A673 (cell line): ENCODE results near the gene RIMKLA. TPM values are rescaled to one million over a fixed set of nuclear protein-coding genes. Genes with fewer than 3 reads are reported as not detected.

ENCODE experiments used
- BruUV-seq: library from RNA; stranded (reverse); fragments of 400-500 nt; replicated peaks from 2 replicates; lab custom pipeline; 2021; lab: Mats Ljungman, UMichigan
- CTCF ChIA-PET: fragments of 300-600 bp; sonication (Branson Sonifier 250); formaldehyde crosslinking; loops from one replicate; lab custom pipeline; 2022; ENCODE audit warnings: antibody characterized with exemption; lab: Charles Lee
- POLR2A ChIA-PET: fragments of 300-600 bp; sonication (Branson Sonifier 250); formaldehyde crosslinking; loops from one replicate; lab custom pipeline; 2022; ENCODE audit warnings: antibody characterized with exemption; ENCODE audit not compliant: low non-redundant PET; lab: Charles Lee
- DNase-seq: peaks from one replicate; pipeline ENCODE4 v3.0.0-alpha.2; 2015; ENCODE audit warnings: low spot score
- H3K27ac ChIP-seq: fragments of 200-600 bp; sonication (generic); 2 replicates; pipeline ENCODE4 v1.5.1; 2016; ENCODE audit warnings: mixed run types, low read depth, mild to moderate bottlenecking, mixed read lengths, antibody characterized with exemption, low read length; ENCODE audit not compliant: poor library complexity, severe bottlenecking
- H3K27me3 ChIP-seq: fragments of 200-600 bp; sonication (generic); replicated peaks from 2 replicates; pipeline ENCODE4 v1.6.1; 2017; ENCODE audit warnings: mixed run types, low read depth, mild to moderate bottlenecking, mixed read lengths, antibody characterized with exemption, low read length; ENCODE audit not compliant: insufficient read depth, poor library complexity
- H3K36me3 ChIP-seq: fragments of 200-600 bp; sonication (generic); 2 replicates; pipeline ENCODE4 v1.6.1; 2016; ENCODE audit warnings: mixed run types, mild to moderate bottlenecking, mixed read lengths, antibody characterized with exemption, low read length; ENCODE audit not compliant: insufficient read depth, poor library complexity, severe bottlenecking
- H3K4me1 ChIP-seq: fragments of 200-600 bp; sonication (generic); 2 replicates; pipeline ENCODE4 v1.6.1; 2017; ENCODE audit warnings: mixed run types, mild to moderate bottlenecking, mixed read lengths, antibody characterized with exemption, low read length; ENCODE audit not compliant: insufficient read depth, poor library complexity, severe bottlenecking
- H3K4me3 ChIP-seq: fragments of 200-600 bp; sonication (generic); 2 replicates; pipeline ENCODE4 v1.5.1; 2016; ENCODE audit warnings: low read depth, mixed run types, mild to moderate bottlenecking, mixed read lengths, low read length; ENCODE audit not compliant: poor library complexity, severe bottlenecking
- H3K9me3 ChIP-seq: fragments of 200-600 bp; sonication (generic); 2 replicates; pipeline ENCODE4 v1.6.1; 2016; ENCODE audit warnings: mixed run types, low read depth, mild to moderate bottlenecking, mixed read lengths, antibody characterized with exemption, low read length; ENCODE audit not compliant: poor library complexity, severe bottlenecking
- EZH2 ChIP-seq: fragments of 200-600 bp; sonication (generic); IDR thresholded peaks from 2 replicates; pipeline ENCODE4 v1.6.1; 2017; ENCODE audit warnings: borderline replicate concordance, low read depth, mild to moderate bottlenecking, mixed read lengths, antibody characterized with exemption, low read length; ENCODE audit not compliant: poor library complexity, severe bottlenecking
- intact Hi-C: fragments of 100-400 bp; cut with micrococcal nuclease; formaldehyde crosslinking; loops from one replicate; pipeline ENCODE4 v1.10.0; 2022; ENCODE audit not compliant: unreplicated experiment
- total RNA-seq: library from RNA; stranded (reverse); gene quantifications from 2 replicates; pipeline ENCODE4 v1.2.3, GENCODE V29; 2021
- TF ChIP-seq, protein P1 (sequence below): fragments of 300-800, 200-600 bp; sonication (generic); conservative IDR thresholded peaks from 2 replicates; pipeline ENCODE4 v1.5.1; 2017; ENCODE audit warnings: low read depth, mild to moderate bottlenecking, antibody characterized with exemption, low read length, moderate library complexity, mixed read lengths

The RIMKLA gene
- total RNA-seq, 1 experiment from 2014 or later: 0.24 TPM

DNA sequence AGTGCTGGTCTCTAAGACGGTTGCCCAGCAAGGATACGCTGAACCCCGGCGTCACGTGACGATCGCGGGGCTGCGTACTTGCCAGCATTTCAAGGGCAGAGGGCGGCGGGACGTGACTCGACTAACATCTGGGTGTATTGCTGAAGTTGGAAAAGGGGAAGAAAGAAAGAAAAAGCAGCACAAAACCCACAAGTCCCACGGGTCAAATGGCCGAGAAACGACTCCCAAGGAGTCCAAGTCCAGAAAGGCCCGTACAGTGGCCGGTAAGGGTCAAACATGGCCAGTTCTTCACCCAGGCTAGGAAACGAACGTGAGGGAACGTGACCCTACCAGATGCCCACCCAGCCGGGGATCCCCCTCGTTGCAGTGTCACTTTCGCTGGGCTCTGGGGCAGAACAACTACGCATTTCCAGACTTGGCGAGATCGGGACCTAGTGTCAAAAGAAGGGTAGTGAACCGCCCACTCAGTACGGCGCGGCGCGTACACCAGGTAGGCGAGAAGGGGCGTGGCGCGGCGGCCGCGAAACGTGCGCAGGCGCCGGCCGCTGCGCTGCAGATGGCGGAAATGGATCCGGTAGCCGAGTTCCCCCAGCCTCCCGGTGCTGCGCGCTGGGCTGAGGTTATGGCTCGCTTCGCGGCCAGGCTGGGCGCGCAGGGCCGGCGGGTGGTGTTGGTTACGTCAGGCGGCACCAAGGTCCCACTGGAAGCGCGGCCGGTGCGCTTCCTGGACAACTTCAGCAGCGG is 75.6 kb downstream of the RIMKLA start, which contains the start of the genes PPCS and ZMYND12:
Gene PPCS (plus strand): TSS at position 534 of the 744 bp plus-strand sequence. CDS start 23 bp downstream, at position 557.
Gene ZMYND12 (minus strand): TSS at position 13 of the 744 bp plus-strand sequence. CDS start 25 bp downstream, outside the sequence.
- H3K9me3 ChIP-seq: no peaks in the 10 kb centered on the region
- no peak for TF ChIP-seq EZH2
- TF ChIP-seq, protein P1, sequence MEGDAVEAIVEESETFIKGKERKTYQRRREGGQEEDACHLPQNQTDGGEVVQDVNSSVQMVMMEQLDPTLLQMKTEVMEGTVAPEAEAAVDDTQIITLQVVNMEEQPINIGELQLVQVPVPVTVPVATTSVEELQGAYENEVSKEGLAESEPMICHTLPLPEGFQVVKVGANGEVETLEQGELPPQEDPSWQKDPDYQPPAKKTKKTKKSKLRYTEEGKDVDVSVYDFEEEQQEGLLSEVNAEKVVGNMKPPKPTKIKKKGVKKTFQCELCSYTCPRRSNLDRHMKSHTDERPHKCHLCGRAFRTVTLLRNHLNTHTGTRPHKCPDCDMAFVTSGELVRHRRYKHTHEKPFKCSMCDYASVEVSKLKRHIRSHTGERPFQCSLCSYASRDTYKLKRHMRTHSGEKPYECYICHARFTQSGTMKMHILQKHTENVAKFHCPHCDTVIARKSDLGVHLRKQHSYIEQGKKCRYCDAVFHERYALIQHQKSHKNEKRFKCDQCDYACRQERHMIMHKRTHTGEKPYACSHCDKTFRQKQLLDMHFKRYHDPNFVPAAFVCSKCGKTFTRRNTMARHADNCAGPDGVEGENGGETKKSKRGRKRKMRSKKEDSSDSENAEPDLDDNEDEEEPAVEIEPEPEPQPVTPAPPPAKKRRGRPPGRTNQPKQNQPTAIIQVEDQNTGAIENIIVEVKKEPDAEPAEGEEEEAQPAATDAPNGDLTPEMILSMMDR: no peak
- H3K27me3 ChIP-seq: peaks cover 6% of the 10 kb centered on the region
- H3K4me3 ChIP-seq: peak within 1 kb of the TSS; percentile 72
- intact Hi-C loops: no loop called here
- peaks cover 8% of the 10 kb centered on the region for H3K4me1 ChIP-seq
- peak within 1 kb of the TSS; percentile 84 for H3K27ac ChIP-seq
- BruUV-seq: no TSS peak
- H3K36me3 ChIP-seq: peaks cover 22% of the 10 kb centered on the region
- ChIA-PET POLR2A (no interaction called here), CTCF (no interaction called here)
- DNase-seq: peak; percentile 87

- ChIA-PET POLR2A (no interaction called here), CTCF (no interaction called here)
- H3K27me3 ChIP-seq: peaks cover 3% of the 10 kb centered on the region
- intact Hi-C loops: no loop called here
- peaks cover 9% of the 10 kb centered on the region for H3K4me1 ChIP-seq
- no peaks in the 10 kb centered on the region for H3K9me3 ChIP-seq
- peaks cover 22% of the 10 kb centered on the region for H3K36me3 ChIP-seq
- H3K27ac ChIP-seq: peak overlapping the region; percentile 84
- peak; percentile 56 for DNase-seq
- BruUV-seq: no TSS peak
- TF ChIP-seq, protein P1: no peak
- TF ChIP-seq EZH2: no peak
- peak overlapping the region; percentile 72 for H3K4me3 ChIP-seq
Observed at GRCh38 chr1:42456754-42457089, 76.1 kb downstream of the RIMKLA start.

DNA sequence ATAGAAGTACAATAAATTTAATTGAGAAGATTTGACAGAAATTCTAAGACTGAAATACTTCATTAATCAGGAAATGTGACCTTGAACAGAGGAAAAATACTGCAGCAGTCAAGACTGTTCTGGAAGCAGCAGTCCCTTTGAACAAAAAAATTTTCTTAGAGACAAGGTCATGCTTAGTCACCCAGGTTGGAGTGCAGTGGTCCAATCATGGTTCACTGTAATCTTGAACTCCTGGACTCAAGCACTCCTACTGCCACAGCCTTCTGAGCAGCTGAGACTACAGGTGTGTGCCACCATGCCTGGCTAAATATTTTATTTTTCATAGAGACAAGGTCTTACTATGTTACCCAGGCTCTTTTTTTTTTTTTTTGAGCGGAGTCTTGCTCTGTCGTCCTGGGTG is 80.6 kb downstream of the RIMKLA start:
- H3K27me3 ChIP-seq: no peaks in the 10 kb centered on the region
- CTCF ChIA-PET: no interaction called here
- H3K4me3 ChIP-seq: no peak overlapping the region
- peaks cover 17% of the 10 kb centered on the region for H3K4me1 ChIP-seq
- no peak overlapping the region for H3K27ac ChIP-seq
- no peak for DNase-seq
- BruUV-seq: no TSS peak
- H3K36me3 ChIP-seq: peaks cover 22% of the 10 kb centered on the region
- intact Hi-C loops: no loop called here
- POLR2A ChIA-PET: no interaction called here
- no peak for TF ChIP-seq EZH2
- TF ChIP-seq, protein P1: no peak
- H3K9me3 ChIP-seq: no peaks in the 10 kb centered on the region
